ENCODE results near the gene ACAP3.
"Not testable (repeated sequence)": the region's sequence is repeated elsewhere in the genome, so short reads cannot be mapped to it uniquely, and the experiment has no call there.

The ACAP3 gene

GRCh38 chr1:1322952-1323351 lies 15.2 kb upstream of the ACAP3 start:
- H3K9me3 ChIP-seq (ENCODE audit: low read depth, low read length) = no peaks in the 10 kb centered on the region
- H3K4me3 ChIP-seq = peak overlapping the region; percentile 54; the same call in 1 of the 2 replicates
- TF ChIP-seq FOXP2 (optimal IDR thresholded peaks at IDR 0.05; ENCODE audit: control extremely low read depth, extremely low read length, insufficient read depth) (no peak), POLR2AphosphoS5 (IDR thresholded peaks at IDR 0.05; ENCODE audit: borderline replicate concordance, low read depth, low read length) (no peak), EZH2 (IDR thresholded peaks at IDR 0.05) (no peak)
- H3K9ac ChIP-seq (ENCODE audit: insufficient read length) = no peak overlapping the region
- no peak for DNase-seq (ENCODE audit: low read depth, low spot score)
- H3K27ac ChIP-seq = no peak overlapping the region
- peaks cover 13% of the 10 kb centered on the region; the same call in 1 of the 2 replicates for H3K36me3 ChIP-seq (ENCODE audit: insufficient read depth, low read length)

- Histone ChIP-seq H3K9ac (ENCODE audit: insufficient read length) (no peak overlapping the region), H3K27ac (no peak overlapping the region), H3K4me3 (no peak overlapping the region), H3K36me3 (ENCODE audit: insufficient read depth, low read length) (peaks cover 14% of the 10 kb centered on the region; the same call in 1 of the 2 replicates), H3K9me3 (ENCODE audit: low read depth, low read length) (no peaks in the 10 kb centered on the region)
- no peak for DNase-seq (ENCODE audit: low read depth, low spot score)
- TF ChIP-seq POLR2AphosphoS5 (IDR thresholded peaks at IDR 0.05; ENCODE audit: borderline replicate concordance, low read depth, low read length) (no peak), EZH2 (IDR thresholded peaks at IDR 0.05) (no peak), FOXP2 (optimal IDR thresholded peaks at IDR 0.05; ENCODE audit: control extremely low read depth, extremely low read length, insufficient read depth) (no peak)
Measured at GRCh38 chr1:1322418-1322817, 14.7 kb upstream of the ACAP3 start.

DNA sequence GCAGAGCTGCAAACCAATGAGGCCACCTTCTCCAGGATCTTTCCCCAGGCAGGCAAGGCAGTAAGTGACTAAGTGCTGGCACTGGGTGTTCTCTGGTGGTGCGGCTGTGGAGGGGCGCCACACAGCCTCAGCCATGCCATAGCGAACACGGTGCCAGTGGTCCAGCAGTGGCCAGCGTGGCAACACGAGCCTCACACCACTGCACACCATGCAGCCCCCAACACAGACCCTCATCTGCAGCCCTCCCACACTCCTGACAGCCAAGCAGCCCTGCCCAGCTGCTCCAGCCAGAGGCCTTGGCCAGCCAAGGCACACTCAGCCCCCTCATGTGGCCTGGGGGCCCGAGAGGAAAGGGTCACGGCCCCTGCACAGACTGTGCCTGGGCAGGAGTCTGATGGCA lies 13.7 kb upstream of the ACAP3 start:
- no peak for DNase-seq (ENCODE audit: low read depth, low spot score)
- no peaks in the 10 kb centered on the region for H3K9me3 ChIP-seq (ENCODE audit: low read depth, low read length)
- H3K36me3 ChIP-seq (ENCODE audit: insufficient read depth, low read length) = peaks cover 14% of the 10 kb centered on the region; the same call in 1 of the 2 replicates
- no peak overlapping the region for H3K27ac ChIP-seq
- H3K9ac ChIP-seq (ENCODE audit: insufficient read length) = no peak overlapping the region
- H3K4me3 ChIP-seq = no peak overlapping the region
- TF ChIP-seq EZH2 (IDR thresholded peaks at IDR 0.05) (no peak), FOXP2 (optimal IDR thresholded peaks at IDR 0.05; ENCODE audit: control extremely low read depth, extremely low read length, insufficient read depth) (no peak), POLR2AphosphoS5 (IDR thresholded peaks at IDR 0.05; ENCODE audit: borderline replicate concordance, low read depth, low read length) (no peak)

GRCh38 chr1:1320666-1321448 lies 13.1 kb upstream of the ACAP3 start:
- H3K36me3 ChIP-seq (ENCODE audit: insufficient read depth, low read length) = peaks cover 14% of the 10 kb centered on the region; the same call in 1 of the 2 replicates
- no peaks in the 10 kb centered on the region for H3K9me3 ChIP-seq (ENCODE audit: low read depth, low read length)
- no peak for TF ChIP-seq FOXP2 (optimal IDR thresholded peaks at IDR 0.05; ENCODE audit: control extremely low read depth, extremely low read length, insufficient read depth)
- no peak for TF ChIP-seq EZH2 (IDR thresholded peaks at IDR 0.05)
- no peak for TF ChIP-seq POLR2AphosphoS5 (IDR thresholded peaks at IDR 0.05; ENCODE audit: borderline replicate concordance, low read depth, low read length)
- H3K4me3 ChIP-seq = no peak overlapping the region
- no peak for DNase-seq (ENCODE audit: low read depth, low spot score)
- no peak overlapping the region for H3K9ac ChIP-seq (ENCODE audit: insufficient read length)
- H3K27ac ChIP-seq = no peak overlapping the region

- TF ChIP-seq EZH2 (IDR thresholded peaks at IDR 0.05) = no peak
- no peak for TF ChIP-seq POLR2AphosphoS5 (IDR thresholded peaks at IDR 0.05; ENCODE audit: borderline replicate concordance, low read depth, low read length)
- TF ChIP-seq FOXP2 (optimal IDR thresholded peaks at IDR 0.05; ENCODE audit: control extremely low read depth, extremely low read length, insufficient read depth) = no peak
- no peak overlapping the region for H3K4me3 ChIP-seq
- no peaks in the 10 kb centered on the region for H3K9me3 ChIP-seq (ENCODE audit: low read depth, low read length)
- H3K9ac ChIP-seq (ENCODE audit: insufficient read length) = no peak overlapping the region
- peaks cover 18% of the 10 kb centered on the region; the same call in 1 of the 2 replicates for H3K36me3 ChIP-seq (ENCODE audit: insufficient read depth, low read length)
- no peak for DNase-seq (ENCODE audit: low read depth, low spot score)
- no peak overlapping the region for H3K27ac ChIP-seq
Measured at GRCh38 chr1:1319646-1319941, 11.9 kb upstream of the ACAP3 start.

- TF ChIP-seq EZH2 (IDR thresholded peaks at IDR 0.05) (no peak), FOXP2 (optimal IDR thresholded peaks at IDR 0.05; ENCODE audit: control extremely low read depth, extremely low read length, insufficient read depth) (no peak), POLR2AphosphoS5 (IDR thresholded peaks at IDR 0.05; ENCODE audit: borderline replicate concordance, low read depth, low read length) (no peak; the same call in 1 of the 2 replicates)
- Histone ChIP-seq H3K4me3 (no peak overlapping the region), H3K9me3 (ENCODE audit: low read depth, low read length) (no peaks in the 10 kb centered on the region), H3K27ac (no peak overlapping the region), H3K9ac (ENCODE audit: insufficient read length) (no peak overlapping the region), H3K36me3 (ENCODE audit: insufficient read depth, low read length) (peaks cover 24% of the 10 kb centered on the region; the same call in 1 of the 2 replicates)
- no peak for DNase-seq (ENCODE audit: low read depth, low spot score)
Measured at GRCh38 chr1:1318777-1319645, 11.3 kb upstream of the ACAP3 start.

DNA sequence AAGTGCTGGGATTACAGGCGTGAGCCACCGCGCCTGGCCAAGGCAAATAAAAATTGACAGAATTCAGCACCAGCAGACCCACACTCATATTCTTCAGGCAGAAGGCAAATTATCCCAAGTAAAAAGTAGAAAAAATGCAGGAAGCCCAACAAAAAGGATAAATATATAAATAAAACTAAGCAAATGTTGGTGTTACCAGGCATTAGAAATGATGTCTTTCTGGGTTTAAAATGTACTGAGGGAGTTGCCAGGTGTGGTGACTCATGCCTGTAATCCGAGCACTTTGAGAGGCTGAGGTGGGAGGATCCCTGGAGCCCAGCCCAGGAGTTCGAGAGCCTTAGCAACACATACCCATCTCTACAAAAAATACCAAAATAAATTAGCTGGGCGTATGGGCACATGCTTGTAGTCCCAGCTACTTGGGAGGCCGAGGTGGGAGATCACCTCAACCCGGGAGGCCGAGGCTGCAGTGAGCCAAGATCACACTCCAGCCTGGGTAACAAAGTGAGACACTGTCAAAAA lies 10.5 kb upstream of the ACAP3 start:
- TF ChIP-seq EZH2 (IDR thresholded peaks at IDR 0.05) = no peak
- no peak for TF ChIP-seq POLR2AphosphoS5 (IDR thresholded peaks at IDR 0.05; ENCODE audit: borderline replicate concordance, low read depth, low read length)
- peak overlapping the region; percentile 40; the same call in 1 of the 2 replicates for H3K27ac ChIP-seq
- DNase-seq (ENCODE audit: low read depth, low spot score) = no peak
- H3K9ac ChIP-seq (ENCODE audit: insufficient read length) = no peak overlapping the region
- H3K4me3 ChIP-seq = no peak overlapping the region
- H3K9me3 ChIP-seq (ENCODE audit: low read depth, low read length) = no peaks in the 10 kb centered on the region
- peaks cover 32% of the 10 kb centered on the region; the same call in 1 of the 2 replicates for H3K36me3 ChIP-seq (ENCODE audit: insufficient read depth, low read length)

- Histone ChIP-seq H3K27ac (peak overlapping the region; percentile 70; the same call in 1 of the 2 replicates), H3K9ac (ENCODE audit: insufficient read length) (no peak overlapping the region), H3K4me3 (no peak overlapping the region), H3K36me3 (ENCODE audit: insufficient read depth, low read length) (peaks cover 39% of the 10 kb centered on the region; the same call in 1 of the 2 replicates), H3K9me3 (ENCODE audit: low read depth, low read length) (no peaks in the 10 kb centered on the region)
- TF ChIP-seq POLR2AphosphoS5 (IDR thresholded peaks at IDR 0.05; ENCODE audit: borderline replicate concordance, low read depth, low read length) (no peak), EZH2 (IDR thresholded peaks at IDR 0.05) (no peak), FOXP2 (optimal IDR thresholded peaks at IDR 0.05; ENCODE audit: control extremely low read depth, extremely low read length, insufficient read depth) (no peak)
- DNase-seq (ENCODE audit: low read depth, low spot score) = no peak
Measured at GRCh38 chr1:1317420-1317819, 9.7 kb upstream of the ACAP3 start.

GRCh38 chr1:1316199-1316598 lies 8.5 kb upstream of the ACAP3 start:
- H3K36me3 ChIP-seq (ENCODE audit: insufficient read depth, low read length) = peaks cover 48% of the 10 kb centered on the region; the same call in 1 of the 2 replicates
- not testable (repeated sequence) for DNase-seq (ENCODE audit: low read depth, low spot score); H3K9ac ChIP-seq (ENCODE audit: insufficient read length); H3K27ac ChIP-seq; H3K4me3 ChIP-seq; H3K9me3 ChIP-seq (ENCODE audit: low read depth, low read length)
